22Rv1 (cell line): ENCODE measurements around the gene TMEM185A.
"Not testable (repeated sequence)": the region's sequence is repeated elsewhere in the genome, so short reads cannot be mapped to it uniquely, and the experiment has no call there.

Source experiments
- CTCF ChIP-seq: fragments of 450-650 bp; IDR thresholded peaks from 2 replicates; pipeline ENCODE4 v1.5.1; 2017; ENCODE audit warnings: mild to moderate bottlenecking
- ZFX ChIP-seq: fragments of 450-650 bp; IDR thresholded peaks from 2 replicates; pipeline ENCODE4 v1.6.1; 2017; ENCODE audit warnings: antibody characterized with exemption, borderline replicate concordance

DNA sequence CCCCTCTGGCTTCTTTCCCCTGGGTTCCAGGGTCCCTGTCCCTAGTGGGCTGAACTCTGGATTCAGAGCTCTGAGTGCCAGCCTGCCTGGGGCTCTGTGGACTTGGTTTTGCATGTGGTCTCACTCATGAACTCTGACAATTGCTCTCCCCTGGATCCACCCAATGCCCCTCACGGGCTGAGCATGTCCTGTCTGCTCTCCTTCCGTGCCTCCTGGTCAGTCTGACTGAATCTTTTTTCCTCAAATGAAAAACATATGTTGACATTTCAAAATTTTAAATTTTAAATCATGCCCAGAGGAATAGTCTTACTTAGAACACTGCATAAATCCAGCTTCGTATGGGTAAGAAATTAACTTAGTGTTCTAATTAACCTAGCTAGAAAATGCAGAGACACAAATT lies 43.5 kb upstream of the TMEM185A start:
- TF ChIP-seq ZFX, CTCF: not testable (repeated sequence)
